NCI-H187 treated with DMSO at 0.1 percent for 48 hours (cell line): ENCODE measurements around the gene MTMR2.

Experiments used
- DNase-seq: peaks from one replicate; lab custom pipeline; 2025; lab: John Stamatoyannopoulos, UW

MTMR2 gene

DNA sequence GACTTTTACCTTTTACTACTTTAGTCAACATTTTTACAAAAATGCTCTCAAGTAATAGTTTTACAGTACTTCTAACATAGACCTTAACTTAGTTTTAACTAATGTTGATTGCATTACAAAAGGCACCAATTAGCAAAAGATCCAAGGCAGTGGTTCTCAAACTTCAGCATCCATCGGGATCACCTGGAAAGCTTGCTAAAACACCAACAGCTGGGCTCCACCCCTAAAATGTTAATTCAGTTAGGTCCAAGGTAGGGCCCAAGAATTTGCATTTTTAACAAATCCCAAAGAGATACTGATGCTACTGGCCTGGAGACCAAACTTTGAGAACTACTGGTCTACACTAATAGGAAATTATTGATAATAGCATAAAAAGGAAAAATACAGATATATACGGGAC is 5.9 kb downstream of the MTMR2 start:
- no peak for DNase-seq

- DNase-seq, result no peak
These were observed 6.5 kb downstream of the MTMR2 start for GRCh38 chr11:95917193-95918036.

GRCh38 chr11:95916049-95916448 is 7.9 kb downstream of the MTMR2 start:
- DNase-seq, result no peak

DNA sequence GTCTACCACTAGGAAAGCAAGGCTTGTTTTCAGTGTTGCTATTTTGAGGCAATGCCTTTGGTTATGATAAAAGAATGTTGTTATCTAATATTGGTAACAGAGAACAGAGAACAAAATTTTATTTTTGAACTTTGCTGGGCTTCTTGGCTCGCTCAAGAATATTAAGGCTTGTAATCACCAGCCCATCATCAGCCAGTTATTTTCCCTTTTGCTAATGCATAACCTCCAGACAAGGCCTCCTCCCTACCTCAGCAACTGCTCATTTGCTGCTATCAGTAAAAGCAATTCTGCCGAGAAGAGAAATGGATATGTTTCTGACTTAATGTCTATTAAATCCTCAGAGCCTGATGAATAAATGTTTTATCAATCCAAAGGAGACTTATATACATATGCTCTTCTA is 8.9 kb downstream of the MTMR2 start:
- DNase-seq, result no peak

- no peak for DNase-seq
These were observed 9.9 kb downstream of the MTMR2 start for GRCh38 chr11:95913830-95914615.

DNA sequence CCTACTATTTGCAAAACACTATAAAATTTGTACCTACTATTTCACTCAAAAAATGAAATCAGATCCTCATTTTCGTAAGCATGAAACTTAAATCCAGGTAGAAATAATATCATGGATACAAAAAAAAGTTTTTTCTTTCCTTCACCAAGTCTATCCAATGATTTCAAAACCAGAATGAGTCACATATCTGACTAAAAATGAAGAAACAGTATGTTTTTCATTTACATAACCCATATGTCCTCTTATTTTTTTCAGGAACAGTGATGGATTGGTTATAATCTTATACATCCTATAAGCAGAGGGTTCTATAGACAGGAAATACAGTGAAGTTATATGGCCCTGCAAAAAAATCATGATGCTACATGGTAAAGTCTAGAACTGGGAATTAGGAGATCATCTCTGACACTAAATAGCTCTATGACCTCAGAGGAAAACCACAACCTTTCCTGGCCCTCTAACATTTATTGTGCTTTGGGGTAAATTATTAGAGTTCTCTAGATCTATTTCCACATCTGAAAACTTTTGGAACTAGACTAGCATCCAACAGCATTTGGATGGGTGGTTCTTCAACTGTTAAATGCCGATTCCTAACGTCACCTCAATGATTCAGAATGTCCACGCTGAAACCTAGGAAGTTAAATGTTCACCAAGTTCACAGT is 10.9 kb downstream of the MTMR2 start:
- no peak for DNase-seq

- DNase-seq, result no peak
These were observed 12.5 kb downstream of the MTMR2 start for GRCh38 chr11:95911369-95911759.

GRCh38 chr11:95910638-95911368 is 13.1 kb downstream of the MTMR2 start:
- DNase-seq, result no peak

DNA sequence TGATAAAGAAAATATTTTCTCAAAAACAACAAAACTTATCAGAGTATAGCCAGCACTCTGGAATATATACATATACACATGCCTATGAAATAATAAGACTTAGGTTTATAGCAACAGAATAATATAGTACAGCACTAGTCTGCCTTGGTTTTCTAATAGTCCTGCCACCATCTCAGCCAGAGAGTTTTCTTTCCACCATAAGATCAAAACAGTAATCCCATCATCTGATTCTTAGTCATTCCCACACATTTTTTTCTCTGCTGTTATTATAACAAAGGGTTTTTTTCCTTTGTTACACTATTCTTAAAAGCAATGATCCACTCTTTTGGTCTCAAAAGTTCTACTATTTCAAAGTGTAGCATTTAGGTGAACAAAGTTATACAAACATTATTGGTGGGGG is 15.1 kb downstream of the MTMR2 start:
- no peak for DNase-seq

DNA sequence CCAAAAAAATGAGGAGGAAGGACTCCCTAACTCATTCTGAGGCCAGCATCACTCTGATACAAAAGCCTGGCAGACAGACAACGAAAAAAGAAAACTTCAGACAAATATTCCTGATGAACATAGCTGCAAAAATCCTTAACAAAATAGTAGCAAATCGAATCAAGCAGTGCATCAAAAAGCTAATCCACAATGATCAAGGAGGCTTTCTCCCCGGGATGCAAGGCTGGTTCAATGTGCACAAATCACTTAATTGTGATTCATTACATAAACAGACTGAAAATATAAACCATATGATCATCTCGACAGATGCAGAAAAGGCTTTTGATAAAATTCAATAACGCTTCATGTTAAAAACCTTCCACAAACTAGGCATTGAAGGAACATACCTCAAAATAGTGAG is 16.4 kb downstream of the MTMR2 start:
- no peak for DNase-seq

DNA sequence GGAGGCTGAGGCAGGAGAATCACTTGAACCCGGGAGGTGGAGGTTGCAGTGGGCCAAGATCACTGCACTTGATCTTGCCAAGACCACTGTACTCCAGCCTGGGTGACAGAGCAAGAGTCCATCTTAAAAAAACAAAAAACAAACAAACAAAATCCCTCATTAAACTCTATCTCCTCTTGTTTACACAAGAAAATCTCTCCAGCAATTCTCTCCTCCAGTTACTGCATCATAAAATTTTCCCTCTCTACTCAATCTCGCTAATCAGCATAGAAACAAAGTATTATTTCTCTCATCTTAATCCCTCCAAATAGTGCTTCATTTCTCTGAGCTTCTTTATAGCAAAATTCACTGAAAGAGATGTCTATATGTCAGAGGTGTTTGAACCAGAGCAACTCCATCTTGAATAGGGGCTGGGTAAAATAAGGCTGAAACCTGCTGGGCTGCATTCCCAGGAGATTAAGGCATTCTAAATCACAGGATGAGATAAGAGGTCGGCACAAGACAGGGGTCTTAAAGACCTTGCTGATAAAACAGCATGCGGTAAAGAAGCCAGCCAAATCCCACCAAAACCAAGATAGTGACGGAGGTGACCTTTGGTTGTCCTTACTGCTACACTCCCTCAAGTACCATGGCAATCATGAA is 19.8 kb downstream of the MTMR2 start:
- DNase-seq, result no peak

- DNase-seq, result no peak
These were observed 25.1 kb downstream of the MTMR2 start for GRCh38 chr11:95898782-95899181.

GRCh38 chr11:95897731-95898130 is 26.2 kb downstream of the MTMR2 start:
- no peak for DNase-seq

- DNase-seq, result no peak
These were observed 28.1 kb downstream of the MTMR2 start for GRCh38 chr11:95895815-95896214.

DNA sequence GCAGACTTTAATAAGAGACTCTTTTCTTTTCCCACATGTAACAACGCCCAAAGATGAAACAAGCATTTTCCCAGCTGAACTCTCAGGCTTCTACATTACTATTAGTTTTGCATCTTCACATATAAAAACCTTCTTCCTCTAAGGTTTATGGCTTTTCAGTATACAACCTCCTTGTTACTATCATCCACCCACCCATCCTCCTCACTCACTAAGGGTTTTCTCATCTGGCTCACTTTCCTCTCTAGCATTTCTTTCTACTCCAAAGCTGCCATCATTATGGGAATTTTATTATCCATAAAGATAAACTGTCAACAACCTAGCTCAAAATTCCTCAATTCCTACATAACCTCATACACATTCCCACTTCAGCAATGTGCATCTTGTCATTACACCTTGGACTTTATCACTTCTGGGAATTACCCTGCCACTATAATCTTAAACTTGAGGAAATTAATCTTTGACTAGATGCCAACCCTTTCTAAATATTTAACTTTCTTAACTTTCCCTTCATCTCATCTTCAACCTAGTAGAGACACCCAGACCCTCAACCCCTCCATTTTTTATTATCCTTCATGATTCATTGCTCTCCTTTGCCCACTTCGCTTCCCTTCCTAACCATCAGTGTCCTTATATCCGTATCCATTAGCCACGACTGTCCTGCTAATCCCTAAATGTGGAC is 30.9 kb downstream of the MTMR2 start:
- no peak for DNase-seq

- no peak for DNase-seq
These were observed 31.4 kb downstream of the MTMR2 start for GRCh38 chr11:95892492-95892891.

GRCh38 chr11:95891423-95892170 is 32.3 kb downstream of the MTMR2 start:
- DNase-seq, result no peak

DNA sequence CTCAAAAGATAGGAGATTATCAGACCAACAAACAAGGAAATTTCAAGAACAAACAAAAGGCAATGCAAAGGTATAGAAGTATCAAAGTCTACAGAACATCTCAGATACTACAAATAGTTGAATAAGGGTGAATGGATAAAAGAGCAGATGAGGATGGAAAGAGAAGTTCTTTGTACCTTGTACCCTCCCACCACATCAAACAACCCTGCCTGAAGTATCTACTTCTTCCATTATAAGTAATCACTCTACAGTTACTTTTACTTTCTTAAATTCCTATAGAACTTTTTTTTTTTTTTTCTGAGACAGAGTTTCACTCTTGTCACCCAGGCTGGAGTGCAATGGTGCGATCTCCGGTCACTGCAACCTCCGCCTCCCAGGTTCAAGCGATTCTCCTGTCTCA is 35.1 kb downstream of the MTMR2 start:
- no peak for DNase-seq

DNA sequence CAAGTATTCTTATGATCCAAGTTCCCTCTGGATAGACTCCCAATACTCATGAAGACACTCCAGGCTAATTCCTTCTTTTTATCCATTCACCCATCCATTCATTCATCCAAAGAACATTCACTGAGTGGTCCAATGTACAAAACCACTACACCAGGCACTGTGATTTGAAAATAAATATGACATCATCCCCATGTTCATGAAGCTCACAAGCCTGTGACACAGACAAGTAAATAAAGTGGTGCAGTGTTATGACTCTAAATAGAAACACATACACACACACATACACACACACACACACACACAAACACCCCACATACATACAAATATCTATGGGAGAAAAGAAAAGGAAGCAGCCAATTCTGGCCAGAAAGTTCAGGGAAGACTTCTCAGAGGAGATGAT is 35.5 kb downstream of the MTMR2 start:
- DNase-seq, result no peak

GRCh38 chr11:95886462-95886861 is 37.4 kb downstream of the MTMR2 start:
- no peak for DNase-seq
